DOHH2 (cell line): ENCODE data around the gene PAOX.

ENCODE experiments used
- H3F3A ChIP-seq: fragments of 200-600 bp; sonication (generic), shearing (Covaris generic); 2 replicates; pipeline ENCODE4 v1.6.0; 2016; ENCODE audit warnings: antibody characterized with exemption, mild to moderate bottlenecking; ENCODE audit not compliant: control insufficient read depth, insufficient read depth
- H3K27ac ChIP-seq: fragments of 200-600 bp; sonication (generic); 2 replicates; pipeline ENCODE4 v1.5.1; 2014; ENCODE audit warnings: low read depth, mild to moderate bottlenecking, low read length, moderate library complexity
- H3K27me3 ChIP-seq: fragments of 200-600 bp; sonication (generic); 2 replicates; pipeline ENCODE4 v1.6.1; 2014; ENCODE audit warnings: mild to moderate bottlenecking, low read length, mixed read lengths; ENCODE audit not compliant: control insufficient read depth
- H3K36me3 ChIP-seq: fragments of 200-600 bp; sonication (generic); 2 replicates; pipeline ENCODE4 v1.6.1; 2014; ENCODE audit warnings: mild to moderate bottlenecking, low read length, moderate library complexity, mixed read lengths; ENCODE audit not compliant: control insufficient read depth
- H3K4me1 ChIP-seq: fragments of 200-600 bp; sonication (generic); 2 replicates; pipeline ENCODE4 v1.6.1; 2014; ENCODE audit warnings: mild to moderate bottlenecking, low read length, mixed read lengths; ENCODE audit not compliant: control insufficient read depth
- H3K4me2 ChIP-seq: fragments of 200-600 bp; sonication (generic); 2 replicates; pipeline ENCODE4 v1.6.0; 2014; ENCODE audit warnings: mild to moderate bottlenecking, low read length, moderate library complexity
- H3K4me3 ChIP-seq: fragments of 200-600 bp; sonication (generic); 2 replicates; pipeline ENCODE4 v1.5.1; 2014; ENCODE audit warnings: mild to moderate bottlenecking, low read length, mixed read lengths
- H3K79me2 ChIP-seq: fragments of 200-600 bp; sonication (generic); 2 replicates; pipeline ENCODE4 v1.6.1; 2014; ENCODE audit warnings: mild to moderate bottlenecking, low read length, mixed read lengths; ENCODE audit not compliant: control insufficient read depth
- H3K9me2 ChIP-seq: fragments of 200-600 bp; sonication (generic); replicated peaks from 2 replicates; pipeline ENCODE4 v1.6.1; 2014; ENCODE audit warnings: mild to moderate bottlenecking, low read length, mixed read lengths; ENCODE audit not compliant: control insufficient read depth
- H3K9me3 ChIP-seq: fragments of 200-600 bp; sonication (generic); 2 replicates; pipeline ENCODE4 v1.6.1; 2014; ENCODE audit warnings: antibody characterized with exemption, low read length, mixed read lengths; ENCODE audit not compliant: control insufficient read depth, insufficient read depth
- H4K20me1 ChIP-seq: fragments of 200-600 bp; sonication (generic); 2 replicates; pipeline ENCODE4 v1.6.0; 2014; ENCODE audit warnings: low read depth, mild to moderate bottlenecking, antibody characterized with exemption, low read length, moderate library complexity; ENCODE audit not compliant: control insufficient read depth, insufficient read depth
- EZH2phosphoT487 ChIP-seq: fragments of 200-600 bp; sonication (generic); IDR thresholded peaks from 2 replicates; pipeline ENCODE4 v1.6.1; 2017; ENCODE audit warnings: borderline replicate concordance, mild to moderate bottlenecking, antibody characterized with exemption, low read length, moderate library complexity, mixed read lengths
- TF ChIP-seq, protein P1 (sequence below): fragments of 200-600 bp; sonication (generic); IDR thresholded peaks from one replicate; pipeline ENCODE4 v1.5.1; 2014; ENCODE audit warnings: antibody characterized with exemption, mild to moderate bottlenecking, low read depth, low read length; ENCODE audit not compliant: poor library complexity, severe bottlenecking

Gene PAOX

GRCh38 chr10:133439517-133440461 lies 60.7 kb downstream of the PAOX start:
- H3K79me2 ChIP-seq: no peaks in the 10 kb centered on the region
- H3K9me3 ChIP-seq: peaks cover 7% of the 10 kb centered on the region; the same call in 1 of the 2 replicates
- no peaks in the 10 kb centered on the region for H3K9me2 ChIP-seq
- H3F3A ChIP-seq: no peaks in the 10 kb centered on the region
- no peaks in the 10 kb centered on the region for H3K4me1 ChIP-seq
- no peak overlapping the region for H3K27ac ChIP-seq
- no peaks in the 10 kb centered on the region for H3K27me3 ChIP-seq
- H3K36me3 ChIP-seq: no peaks in the 10 kb centered on the region
- TF ChIP-seq EZH2phosphoT487: no peak
- TF ChIP-seq, protein P1, sequence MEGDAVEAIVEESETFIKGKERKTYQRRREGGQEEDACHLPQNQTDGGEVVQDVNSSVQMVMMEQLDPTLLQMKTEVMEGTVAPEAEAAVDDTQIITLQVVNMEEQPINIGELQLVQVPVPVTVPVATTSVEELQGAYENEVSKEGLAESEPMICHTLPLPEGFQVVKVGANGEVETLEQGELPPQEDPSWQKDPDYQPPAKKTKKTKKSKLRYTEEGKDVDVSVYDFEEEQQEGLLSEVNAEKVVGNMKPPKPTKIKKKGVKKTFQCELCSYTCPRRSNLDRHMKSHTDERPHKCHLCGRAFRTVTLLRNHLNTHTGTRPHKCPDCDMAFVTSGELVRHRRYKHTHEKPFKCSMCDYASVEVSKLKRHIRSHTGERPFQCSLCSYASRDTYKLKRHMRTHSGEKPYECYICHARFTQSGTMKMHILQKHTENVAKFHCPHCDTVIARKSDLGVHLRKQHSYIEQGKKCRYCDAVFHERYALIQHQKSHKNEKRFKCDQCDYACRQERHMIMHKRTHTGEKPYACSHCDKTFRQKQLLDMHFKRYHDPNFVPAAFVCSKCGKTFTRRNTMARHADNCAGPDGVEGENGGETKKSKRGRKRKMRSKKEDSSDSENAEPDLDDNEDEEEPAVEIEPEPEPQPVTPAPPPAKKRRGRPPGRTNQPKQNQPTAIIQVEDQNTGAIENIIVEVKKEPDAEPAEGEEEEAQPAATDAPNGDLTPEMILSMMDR: no peak
- no peak overlapping the region for H3K4me2 ChIP-seq
- no peak overlapping the region for H3K4me3 ChIP-seq
- H4K20me1 ChIP-seq: no peaks in the 10 kb centered on the region

GRCh38 chr10:133440633-133441285 lies 61.7 kb downstream of the PAOX start:
- Histone ChIP-seq H3K9me3 (peaks cover 15% of the 10 kb centered on the region; the same call in 1 of the 2 replicates), H3K79me2 (no peaks in the 10 kb centered on the region), H4K20me1 (no peaks in the 10 kb centered on the region), H3F3A (no peaks in the 10 kb centered on the region), H3K4me1 (no peaks in the 10 kb centered on the region), H3K4me3 (no peak overlapping the region), H3K4me2 (no peak overlapping the region), H3K27me3 (no peaks in the 10 kb centered on the region), H3K36me3 (no peaks in the 10 kb centered on the region), H3K27ac (no peak overlapping the region), H3K9me2 (no peaks in the 10 kb centered on the region)
- TF ChIP-seq, protein P1: no peak
- TF ChIP-seq EZH2phosphoT487: no peak
